Glutamatergic neuron (in vitro differentiated cells): ENCODE data around the gene IPO7. TPM values are rescaled to one million over a fixed set of nuclear protein-coding genes. Genes with fewer than 3 reads are reported as not detected.

Source experiments
- DNase-seq: peaks from one replicate; pipeline ENCODE4 v3.0.0; 2022
- H3K27ac Mint-ChIP-seq: one replicate; pipeline ENCODE4 v1.8.0; 2020; ENCODE audit warnings: mild to moderate bottlenecking, mixed read lengths, inconsistent platforms; ENCODE audit not compliant: unreplicated experiment
- H3K27me3 Mint-ChIP-seq: one replicate; pipeline ENCODE4 v1.8.0; 2020; ENCODE audit warnings: mild to moderate bottlenecking, moderate library complexity, mixed read lengths, inconsistent platforms; ENCODE audit not compliant: unreplicated experiment
- H3K36me3 Mint-ChIP-seq: one replicate; pipeline ENCODE4 v1.8.0; 2020; ENCODE audit warnings: mild to moderate bottlenecking, mixed read lengths, inconsistent platforms; ENCODE audit not compliant: unreplicated experiment
- H3K4me1 Mint-ChIP-seq: one replicate; pipeline ENCODE4 v1.8.0; 2020; ENCODE audit warnings: mild to moderate bottlenecking, low read depth, mixed read lengths, inconsistent platforms; ENCODE audit not compliant: unreplicated experiment
- H3K4me3 Mint-ChIP-seq: one replicate; pipeline ENCODE4 v1.8.0; 2020; ENCODE audit warnings: mild to moderate bottlenecking, mixed read lengths, inconsistent platforms; ENCODE audit not compliant: unreplicated experiment
- H3K9me3 Mint-ChIP-seq: one replicate; pipeline ENCODE4 v1.8.0; 2020; ENCODE audit warnings: mild to moderate bottlenecking, moderate library complexity, mixed read lengths, inconsistent platforms; ENCODE audit not compliant: unreplicated experiment
- total RNA-seq: library from RNA; stranded (reverse); fragmentation: NEBNext Ultra II Directional; extraction: Animal tissue kit (Norgen Biotek cat#: 25700); gene quantifications from one replicate; pipeline ENCODE4 v1.2.1, GENCODE V29; 2021; ENCODE audit not compliant: unreplicated experiment
- TF ChIP-seq, protein P1 (sequence below): fragments of 200-600 bp; sonication (generic); IDR thresholded peaks from one replicate; pipeline ENCODE4 v1.5.0; 2021; ENCODE audit not compliant: partially characterized antibody, unreplicated experiment

Gene IPO7
- total RNA-seq, 1 donor from 2014 or later, result 72.9 TPM

DNA sequence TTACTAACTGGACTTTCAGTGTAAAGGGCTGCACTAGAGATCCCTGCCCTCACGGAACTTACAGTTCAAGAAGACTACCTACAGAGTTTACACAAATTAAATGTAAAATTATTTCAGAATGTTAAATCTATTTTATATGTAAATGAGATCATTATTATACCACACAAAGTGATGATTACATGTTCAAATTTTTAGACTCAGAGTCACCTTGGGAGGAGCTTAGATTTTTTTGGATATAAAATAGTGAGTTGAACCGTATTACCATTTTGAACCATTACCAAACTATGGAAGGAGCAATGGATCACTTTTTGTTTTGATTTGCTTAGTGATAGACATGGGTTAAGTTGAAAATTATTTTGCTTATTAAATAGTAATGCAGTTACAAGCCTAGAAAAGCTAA is 1.6 kb downstream of the IPO7 start:
- DNase-seq, result no peak
- TF ChIP-seq, protein P1, sequence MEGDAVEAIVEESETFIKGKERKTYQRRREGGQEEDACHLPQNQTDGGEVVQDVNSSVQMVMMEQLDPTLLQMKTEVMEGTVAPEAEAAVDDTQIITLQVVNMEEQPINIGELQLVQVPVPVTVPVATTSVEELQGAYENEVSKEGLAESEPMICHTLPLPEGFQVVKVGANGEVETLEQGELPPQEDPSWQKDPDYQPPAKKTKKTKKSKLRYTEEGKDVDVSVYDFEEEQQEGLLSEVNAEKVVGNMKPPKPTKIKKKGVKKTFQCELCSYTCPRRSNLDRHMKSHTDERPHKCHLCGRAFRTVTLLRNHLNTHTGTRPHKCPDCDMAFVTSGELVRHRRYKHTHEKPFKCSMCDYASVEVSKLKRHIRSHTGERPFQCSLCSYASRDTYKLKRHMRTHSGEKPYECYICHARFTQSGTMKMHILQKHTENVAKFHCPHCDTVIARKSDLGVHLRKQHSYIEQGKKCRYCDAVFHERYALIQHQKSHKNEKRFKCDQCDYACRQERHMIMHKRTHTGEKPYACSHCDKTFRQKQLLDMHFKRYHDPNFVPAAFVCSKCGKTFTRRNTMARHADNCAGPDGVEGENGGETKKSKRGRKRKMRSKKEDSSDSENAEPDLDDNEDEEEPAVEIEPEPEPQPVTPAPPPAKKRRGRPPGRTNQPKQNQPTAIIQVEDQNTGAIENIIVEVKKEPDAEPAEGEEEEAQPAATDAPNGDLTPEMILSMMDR, result no peak
- Mint-ChIP-seq H3K36me3 (no peaks in the 10 kb centered on the region), H3K27ac (no peak overlapping the region), H3K4me1 (peaks cover 2% of the 10 kb centered on the region), H3K27me3 (no peaks in the 10 kb centered on the region), H3K4me3 (peak overlapping the region; percentile 90), H3K9me3 (peaks cover 8% of the 10 kb centered on the region)

DNA sequence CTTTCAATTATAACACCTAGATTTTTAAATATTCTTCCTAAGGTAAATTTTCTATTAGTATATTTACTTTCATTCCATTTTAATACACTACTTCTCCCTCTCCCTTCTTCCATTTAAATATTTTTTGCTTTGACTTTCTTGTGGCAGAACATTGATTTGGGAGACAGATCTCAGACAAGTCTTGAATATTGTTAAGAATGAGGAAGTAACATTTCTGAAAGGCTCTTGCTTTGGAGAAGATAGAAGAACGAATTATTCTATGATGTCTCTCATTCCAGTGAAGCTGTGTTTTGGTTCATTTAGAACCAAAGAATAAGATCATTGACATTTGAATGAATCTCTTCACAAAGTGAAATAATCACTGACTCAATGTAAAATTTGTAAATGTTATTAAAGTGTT is 2.4 kb downstream of the IPO7 start:
- Mint-ChIP-seq H3K27me3 (no peaks in the 10 kb centered on the region), H3K9me3 (peaks cover 8% of the 10 kb centered on the region), H3K36me3 (no peaks in the 10 kb centered on the region), H3K4me3 (no peak overlapping the region), H3K27ac (no peak overlapping the region), H3K4me1 (peaks cover 2% of the 10 kb centered on the region)
- no peak for DNase-seq
- TF ChIP-seq, protein P1, result no peak

DNA sequence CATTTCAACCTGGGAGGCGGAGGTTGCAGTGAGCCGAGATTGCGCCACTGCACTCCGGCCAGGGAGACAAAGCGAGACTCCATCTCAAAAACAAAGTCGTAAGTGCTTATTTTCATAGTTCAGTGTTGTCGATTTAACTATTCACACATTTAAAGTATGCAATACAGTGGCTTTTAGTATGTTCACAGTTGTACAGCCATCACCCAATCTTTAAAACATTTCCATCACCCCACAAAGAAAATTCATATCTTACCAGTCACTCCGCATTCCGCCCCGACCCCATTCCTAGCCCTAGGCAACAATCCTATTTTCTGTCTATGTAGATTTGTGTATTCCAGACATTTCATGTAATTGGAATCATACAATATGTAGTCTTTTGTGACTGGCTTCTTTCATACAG is 11.9 kb downstream of the IPO7 start:
- H3K27me3 Mint-ChIP-seq, result no peaks in the 10 kb centered on the region
- no peak for DNase-seq
- peaks cover 3% of the 10 kb centered on the region for H3K4me1 Mint-ChIP-seq
- no peak overlapping the region for H3K27ac Mint-ChIP-seq
- no peak overlapping the region for H3K4me3 Mint-ChIP-seq
- no peaks in the 10 kb centered on the region for H3K36me3 Mint-ChIP-seq
- H3K9me3 Mint-ChIP-seq, result no peaks in the 10 kb centered on the region
- TF ChIP-seq, protein P1, result no peak

DNA sequence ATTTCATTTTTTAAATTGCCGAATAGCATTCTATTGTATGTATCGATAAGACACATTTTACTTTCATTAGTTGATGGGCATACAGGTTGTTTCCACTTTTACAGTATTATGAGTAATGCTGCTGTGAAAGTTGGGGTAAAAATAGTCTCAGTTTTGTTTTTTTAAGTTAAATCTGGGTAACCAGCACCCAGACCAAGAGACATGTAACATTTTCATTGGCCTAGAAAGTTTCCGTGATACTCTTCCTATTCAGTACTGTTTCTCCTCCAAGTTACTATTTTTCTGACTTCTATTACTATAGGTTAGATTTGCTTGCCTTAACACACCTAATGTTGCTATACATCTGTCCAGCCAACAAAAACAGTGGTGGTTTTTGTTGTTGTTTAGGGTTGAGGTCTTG is 12.3 kb downstream of the IPO7 start:
- no peak for DNase-seq
- Mint-ChIP-seq H3K27ac (no peak overlapping the region), H3K36me3 (no peaks in the 10 kb centered on the region), H3K9me3 (no peaks in the 10 kb centered on the region), H3K27me3 (no peaks in the 10 kb centered on the region), H3K4me1 (peaks cover 3% of the 10 kb centered on the region), H3K4me3 (no peak overlapping the region)
- TF ChIP-seq, protein P1, result no peak

DNA sequence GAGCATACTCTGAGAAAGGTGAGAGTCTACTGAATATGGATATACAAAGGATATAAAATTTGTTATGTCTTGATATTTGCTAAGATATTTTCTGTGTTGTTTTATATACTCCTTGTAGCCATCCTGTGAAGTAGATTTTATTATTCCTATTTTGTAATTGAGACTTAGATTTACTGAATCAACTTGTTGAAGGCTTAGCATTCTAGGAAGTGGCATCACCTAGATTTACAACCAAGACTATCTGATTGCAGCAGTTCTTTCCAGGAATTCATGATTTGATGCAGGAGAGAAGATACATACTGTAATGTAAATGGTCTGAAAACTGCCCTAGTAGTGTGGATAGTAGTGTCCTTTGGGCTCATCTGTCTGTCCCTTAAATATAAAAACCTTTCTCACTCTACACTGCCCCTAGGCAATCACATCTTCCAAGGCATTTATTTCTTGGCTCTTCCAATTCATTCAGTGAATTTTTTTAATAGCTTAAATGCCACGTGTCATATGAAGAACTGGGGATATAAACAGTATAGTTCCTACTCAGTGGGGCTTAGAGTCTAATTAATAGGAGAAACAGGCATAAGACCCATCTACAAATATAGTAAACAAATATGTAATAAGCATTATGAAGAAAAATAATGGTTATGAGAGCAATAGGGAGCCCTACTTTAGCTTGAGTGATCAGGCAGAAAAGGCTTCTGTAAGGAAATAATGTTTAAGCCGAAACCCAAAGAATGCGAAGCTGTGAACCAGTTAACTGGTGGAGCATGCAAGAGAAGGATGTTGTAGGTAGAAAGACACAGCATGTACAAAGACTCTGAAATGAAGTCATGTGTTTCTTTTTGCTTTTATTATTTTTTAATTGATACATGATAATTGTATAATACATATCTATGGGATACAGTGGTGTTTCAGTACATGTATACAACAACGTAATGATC is 13.6 kb downstream of the IPO7 start:
- peaks cover 3% of the 10 kb centered on the region for H3K4me1 Mint-ChIP-seq

More for the DNA sequence above, 13.6 kb downstream of the IPO7 start:
- TF ChIP-seq, protein P1, result no peak
- DNase-seq, result no peak
- no peaks in the 10 kb centered on the region for H3K36me3 Mint-ChIP-seq
- peaks cover 2% of the 10 kb centered on the region for H3K27me3 Mint-ChIP-seq
- no peak overlapping the region for H3K27ac Mint-ChIP-seq
- H3K9me3 Mint-ChIP-seq, result no peaks in the 10 kb centered on the region
- H3K4me3 Mint-ChIP-seq, result no peak overlapping the region
